Liver (tissue), 3 donors: Measurements from ENCODE around the gene TSHZ2.

Experiments used
- ATF3 ChIP-seq: IDR thresholded peaks from 2 replicates; pipeline ENCODE4 v1.6.1; 2016; ENCODE audit warnings: antibody characterized with exemption
- FOXA1 ChIP-seq: IDR thresholded peaks from 2 replicates; pipeline ENCODE4 v1.6.1; 2016; ENCODE audit warnings: antibody characterized with exemption
- GABPA ChIP-seq, 2 donors: IDR thresholded peaks in 1 of 2; conservative IDR thresholded peaks in 1 of 2; 2 replicates each; pipeline ENCODE4 v1.6.1; 2016; ENCODE audit warnings: antibody characterized with exemption in 2 of 2, mild to moderate bottlenecking in 1 of 2, moderate library complexity in 1 of 2
- HNF4A ChIP-seq, 2 donors: conservative IDR thresholded peaks; 2 replicates each; pipeline ENCODE4 v1.6.1; 2016; ENCODE audit warnings: antibody characterized with exemption in 2 of 2, mild to moderate bottlenecking in 2 of 2
- JUND ChIP-seq, 2 donors: IDR thresholded peaks; 2 replicates each; pipeline ENCODE4 v1.6.1; 2016; ENCODE audit warnings: antibody characterized with exemption in 2 of 2
- RAD21 ChIP-seq, 2 donors: IDR thresholded peaks; 2 replicates each; pipeline ENCODE4 v1.6.1; 2016; ENCODE audit warnings: antibody characterized with exemption in 2 of 2, mild to moderate bottlenecking in 2 of 2
- SP1 ChIP-seq: IDR thresholded peaks from 2 replicates; pipeline ENCODE4 v1.6.1; 2018; ENCODE audit warnings: antibody characterized with exemption, mild to moderate bottlenecking
- TAF1 ChIP-seq: conservative IDR thresholded peaks from 2 replicates; pipeline ENCODE4 v1.6.1; 2016; ENCODE audit warnings: antibody characterized with exemption, mild to moderate bottlenecking
- YY1 ChIP-seq: IDR thresholded peaks from 2 replicates; pipeline ENCODE4 v1.6.1; 2016; ENCODE audit warnings: antibody characterized with exemption, mild to moderate bottlenecking
- TF ChIP-seq, protein P1 (sequence below): fragments of 150-350 bp; IDR thresholded peaks from 2 replicates; pipeline ENCODE4 v1.5.1; 2017; ENCODE audit warnings: improper control_type of control experiment, low read depth, low read length; ENCODE audit not compliant: missing input control
- TF ChIP-seq, protein P2 (sequence below): IDR thresholded peaks from 2 replicates; pipeline ENCODE4 v1.6.1; 2016; ENCODE audit warnings: antibody characterized with exemption, mild to moderate bottlenecking
- TF ChIP-seq, protein P3 (sequence below): IDR thresholded peaks from 2 replicates; pipeline ENCODE4 v1.6.1; 2016; ENCODE audit warnings: antibody characterized with exemption
- TF ChIP-seq, protein P4 (sequence below): IDR thresholded peaks from 2 replicates; pipeline ENCODE4 v1.6.1; 2016; ENCODE audit warnings: antibody characterized with exemption
- donor health status: healthy.
- donor health status: healthy.

DNA sequence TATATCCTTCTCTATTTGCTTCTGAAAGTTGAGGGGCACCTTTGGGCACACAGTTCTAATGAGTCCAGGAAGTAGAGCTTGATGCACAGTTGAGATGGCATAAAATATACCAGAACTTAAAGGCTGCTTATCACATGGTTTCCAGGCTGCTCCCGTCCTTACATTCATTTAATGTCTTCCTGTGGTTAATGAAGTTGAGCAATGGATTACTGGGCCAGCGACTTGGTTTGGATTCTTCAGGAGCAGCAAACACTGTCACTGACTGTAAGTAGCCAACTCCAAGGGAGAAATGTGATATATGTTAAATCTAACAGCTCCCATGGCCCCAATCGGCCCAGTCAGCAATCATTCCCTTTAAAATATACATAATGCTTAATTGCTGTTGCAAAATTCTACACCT is 9.0 kb upstream of the TSHZ2 start:
- TF ChIP-seq, protein P1, sequence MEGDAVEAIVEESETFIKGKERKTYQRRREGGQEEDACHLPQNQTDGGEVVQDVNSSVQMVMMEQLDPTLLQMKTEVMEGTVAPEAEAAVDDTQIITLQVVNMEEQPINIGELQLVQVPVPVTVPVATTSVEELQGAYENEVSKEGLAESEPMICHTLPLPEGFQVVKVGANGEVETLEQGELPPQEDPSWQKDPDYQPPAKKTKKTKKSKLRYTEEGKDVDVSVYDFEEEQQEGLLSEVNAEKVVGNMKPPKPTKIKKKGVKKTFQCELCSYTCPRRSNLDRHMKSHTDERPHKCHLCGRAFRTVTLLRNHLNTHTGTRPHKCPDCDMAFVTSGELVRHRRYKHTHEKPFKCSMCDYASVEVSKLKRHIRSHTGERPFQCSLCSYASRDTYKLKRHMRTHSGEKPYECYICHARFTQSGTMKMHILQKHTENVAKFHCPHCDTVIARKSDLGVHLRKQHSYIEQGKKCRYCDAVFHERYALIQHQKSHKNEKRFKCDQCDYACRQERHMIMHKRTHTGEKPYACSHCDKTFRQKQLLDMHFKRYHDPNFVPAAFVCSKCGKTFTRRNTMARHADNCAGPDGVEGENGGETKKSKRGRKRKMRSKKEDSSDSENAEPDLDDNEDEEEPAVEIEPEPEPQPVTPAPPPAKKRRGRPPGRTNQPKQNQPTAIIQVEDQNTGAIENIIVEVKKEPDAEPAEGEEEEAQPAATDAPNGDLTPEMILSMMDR: no peak
- TF ChIP-seq ATF3: no peak
- no peak for TF ChIP-seq FOXA1
- TF ChIP-seq TAF1: no peak
- TF ChIP-seq HNF4A (conservative IDR thresholded peaks at IDR 0.05): no peak
- TF ChIP-seq, protein P2, sequence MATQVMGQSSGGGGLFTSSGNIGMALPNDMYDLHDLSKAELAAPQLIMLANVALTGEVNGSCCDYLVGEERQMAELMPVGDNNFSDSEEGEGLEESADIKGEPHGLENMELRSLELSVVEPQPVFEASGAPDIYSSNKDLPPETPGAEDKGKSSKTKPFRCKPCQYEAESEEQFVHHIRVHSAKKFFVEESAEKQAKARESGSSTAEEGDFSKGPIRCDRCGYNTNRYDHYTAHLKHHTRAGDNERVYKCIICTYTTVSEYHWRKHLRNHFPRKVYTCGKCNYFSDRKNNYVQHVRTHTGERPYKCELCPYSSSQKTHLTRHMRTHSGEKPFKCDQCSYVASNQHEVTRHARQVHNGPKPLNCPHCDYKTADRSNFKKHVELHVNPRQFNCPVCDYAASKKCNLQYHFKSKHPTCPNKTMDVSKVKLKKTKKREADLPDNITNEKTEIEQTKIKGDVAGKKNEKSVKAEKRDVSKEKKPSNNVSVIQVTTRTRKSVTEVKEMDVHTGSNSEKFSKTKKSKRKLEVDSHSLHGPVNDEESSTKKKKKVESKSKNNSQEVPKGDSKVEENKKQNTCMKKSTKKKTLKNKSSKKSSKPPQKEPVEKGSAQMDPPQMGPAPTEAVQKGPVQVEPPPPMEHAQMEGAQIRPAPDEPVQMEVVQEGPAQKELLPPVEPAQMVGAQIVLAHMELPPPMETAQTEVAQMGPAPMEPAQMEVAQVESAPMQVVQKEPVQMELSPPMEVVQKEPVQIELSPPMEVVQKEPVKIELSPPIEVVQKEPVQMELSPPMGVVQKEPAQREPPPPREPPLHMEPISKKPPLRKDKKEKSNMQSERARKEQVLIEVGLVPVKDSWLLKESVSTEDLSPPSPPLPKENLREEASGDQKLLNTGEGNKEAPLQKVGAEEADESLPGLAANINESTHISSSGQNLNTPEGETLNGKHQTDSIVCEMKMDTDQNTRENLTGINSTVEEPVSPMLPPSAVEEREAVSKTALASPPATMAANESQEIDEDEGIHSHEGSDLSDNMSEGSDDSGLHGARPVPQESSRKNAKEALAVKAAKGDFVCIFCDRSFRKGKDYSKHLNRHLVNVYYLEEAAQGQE: no peak
- TF ChIP-seq, protein P3, sequence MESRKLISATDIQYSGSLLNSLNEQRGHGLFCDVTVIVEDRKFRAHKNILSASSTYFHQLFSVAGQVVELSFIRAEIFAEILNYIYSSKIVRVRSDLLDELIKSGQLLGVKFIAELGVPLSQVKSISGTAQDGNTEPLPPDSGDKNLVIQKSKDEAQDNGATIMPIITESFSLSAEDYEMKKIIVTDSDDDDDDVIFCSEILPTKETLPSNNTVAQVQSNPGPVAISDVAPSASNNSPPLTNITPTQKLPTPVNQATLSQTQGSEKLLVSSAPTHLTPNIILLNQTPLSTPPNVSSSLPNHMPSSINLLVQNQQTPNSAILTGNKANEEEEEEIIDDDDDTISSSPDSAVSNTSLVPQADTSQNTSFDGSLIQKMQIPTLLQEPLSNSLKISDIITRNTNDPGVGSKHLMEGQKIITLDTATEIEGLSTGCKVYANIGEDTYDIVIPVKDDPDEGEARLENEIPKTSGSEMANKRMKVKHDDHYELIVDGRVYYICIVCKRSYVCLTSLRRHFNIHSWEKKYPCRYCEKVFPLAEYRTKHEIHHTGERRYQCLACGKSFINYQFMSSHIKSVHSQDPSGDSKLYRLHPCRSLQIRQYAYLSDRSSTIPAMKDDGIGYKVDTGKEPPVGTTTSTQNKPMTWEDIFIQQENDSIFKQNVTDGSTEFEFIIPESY: no peak
- no peak for TF ChIP-seq YY1
- no peak for TF ChIP-seq JUND (IDR thresholded peaks at IDR 0.05)
- no peak for TF ChIP-seq RAD21 (IDR thresholded peaks at IDR 0.05)
- TF ChIP-seq GABPA (IDR thresholded peaks at IDR 0.05 in 1 of 2, conservative IDR thresholded peaks at IDR 0.05 in 1 of 2): no peak
- TF ChIP-seq, protein P4, sequence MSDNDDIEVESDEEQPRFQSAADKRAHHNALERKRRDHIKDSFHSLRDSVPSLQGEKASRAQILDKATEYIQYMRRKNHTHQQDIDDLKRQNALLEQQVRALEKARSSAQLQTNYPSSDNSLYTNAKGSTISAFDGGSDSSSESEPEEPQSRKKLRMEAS: no peak
- no peak for TF ChIP-seq SP1
